AG04449 (cell line): ENCODE results near the gene GABRR2.
"Not testable (repeated sequence)": the region's sequence is repeated elsewhere in the genome, so short reads cannot be mapped to it uniquely, and the experiment has no call there.

Experiments used
- CTCF ChIA-PET: fragments of 350-600 bp; formaldehyde crosslinking; extraction: SDS; loops from one replicate; lab custom pipeline; 2021; ENCODE audit warnings: antibody characterized with exemption; lab: Yijun Ruan, JAX
- POLR2A ChIA-PET: fragments of 400-600, 350-600 bp; formaldehyde crosslinking; extraction: SDS; loops from one replicate; lab custom pipeline; 2020; ENCODE audit warnings: antibody characterized with exemption, inconsistent platforms; lab: Yijun Ruan, JAX
- DNase-seq: peaks from one replicate; pipeline ENCODE4 v3.0.0-alpha.2; 2010; ENCODE audit warnings: low read depth, low spot score
- H3K4me3 ChIP-seq: 2 replicates; pipeline ENCODE4 v1.5.1; 2011; ENCODE audit warnings: low read depth, mild to moderate bottlenecking, control low read depth, low read length
- CTCF ChIP-seq: IDR thresholded peaks from one replicate; pipeline ENCODE4 v1.5.1; 2011; ENCODE audit warnings: mild to moderate bottlenecking, moderate library complexity, low read length, control low read depth, inconsistent platforms; ENCODE audit not compliant: insufficient read depth; ENCODE audit errors: missing control alignments

The GABRR2 gene

GRCh38 chr6:89299466-89299850 lies 15.6 kb downstream of the GABRR2 start:
- ChIA-PET POLR2A (no interaction called here), CTCF (no interaction called here)
- no peak overlapping the region for H3K4me3 ChIP-seq
- TF ChIP-seq CTCF = peak; percentile 6
- no peak for DNase-seq

- CTCF ChIA-PET = no interaction called here
- DNase-seq = no peak
- POLR2A ChIA-PET = no interaction called here
Measured at GRCh38 chr6:89298680-89299465, 16.2 kb downstream of the GABRR2 start.

GRCh38 chr6:89297695-89298351 lies 17.3 kb downstream of the GABRR2 start:
- no peak overlapping the region for H3K4me3 ChIP-seq
- TF ChIP-seq CTCF = no peak
- DNase-seq = peak; percentile 81
- CTCF ChIA-PET = interaction anchor here (1.3 kb wide), 1 partner anchor 74 kb away, joined by 5 read pairs; no protein-coding TSS in a partner anchor
- POLR2A ChIA-PET = interaction anchor here (0.6 to 0.9 kb wide), 2 partner anchors 216 to 430 kb away, joined by 3 to 5 read pairs; no protein-coding TSS in a partner anchor

More at GRCh38 chr6:89298680-89299465, 16.2 kb downstream of the GABRR2 start:
- no peak for TF ChIP-seq CTCF
- no peak overlapping the region for H3K4me3 ChIP-seq

DNA sequence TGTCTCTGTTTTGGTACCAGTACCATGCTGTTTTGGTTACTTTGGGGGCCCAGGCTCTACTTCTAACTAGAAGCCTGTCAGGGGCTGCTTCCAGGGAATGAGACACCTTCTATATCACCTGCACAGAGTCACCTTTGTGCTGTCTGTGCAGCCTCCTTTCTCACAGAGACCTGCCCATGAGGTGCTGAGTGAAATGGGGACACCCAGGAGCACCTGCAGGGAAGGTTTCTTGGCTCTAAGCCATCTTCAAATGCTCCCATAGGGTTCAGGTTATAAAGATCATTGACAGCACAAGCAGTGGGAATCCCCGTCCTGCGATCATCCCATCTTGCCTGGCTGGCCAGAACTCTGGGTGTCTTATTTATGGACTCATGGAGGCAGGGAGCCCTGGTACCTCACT lies 19.1 kb downstream of the GABRR2 start:
- no peak for TF ChIP-seq CTCF
- POLR2A ChIA-PET = no interaction called here
- DNase-seq = no peak
- CTCF ChIA-PET = no interaction called here
- no peak overlapping the region for H3K4me3 ChIP-seq

DNA sequence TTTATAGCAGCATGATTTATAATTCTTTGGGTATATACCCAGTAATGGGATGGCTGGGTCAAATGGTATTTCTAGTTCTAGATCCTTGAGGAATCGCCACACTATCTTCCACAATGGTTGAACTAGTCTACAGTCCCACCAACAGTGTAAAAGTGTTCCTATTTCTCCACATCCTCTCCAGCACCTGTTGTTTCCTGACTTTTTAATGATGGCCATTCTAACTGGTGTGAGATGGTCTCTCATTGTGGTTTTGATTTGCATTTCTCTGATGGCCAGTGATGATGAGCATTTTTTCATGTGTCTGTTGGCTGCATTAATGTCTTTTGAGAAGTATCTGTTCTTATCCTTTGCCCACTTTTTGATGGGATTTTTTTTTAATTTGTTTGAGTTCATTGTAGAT lies 20.0 kb downstream of the GABRR2 start:
- DNase-seq, POLR2A ChIA-PET, CTCF ChIA-PET, H3K4me3 ChIP-seq: not testable (repeated sequence)

DNA sequence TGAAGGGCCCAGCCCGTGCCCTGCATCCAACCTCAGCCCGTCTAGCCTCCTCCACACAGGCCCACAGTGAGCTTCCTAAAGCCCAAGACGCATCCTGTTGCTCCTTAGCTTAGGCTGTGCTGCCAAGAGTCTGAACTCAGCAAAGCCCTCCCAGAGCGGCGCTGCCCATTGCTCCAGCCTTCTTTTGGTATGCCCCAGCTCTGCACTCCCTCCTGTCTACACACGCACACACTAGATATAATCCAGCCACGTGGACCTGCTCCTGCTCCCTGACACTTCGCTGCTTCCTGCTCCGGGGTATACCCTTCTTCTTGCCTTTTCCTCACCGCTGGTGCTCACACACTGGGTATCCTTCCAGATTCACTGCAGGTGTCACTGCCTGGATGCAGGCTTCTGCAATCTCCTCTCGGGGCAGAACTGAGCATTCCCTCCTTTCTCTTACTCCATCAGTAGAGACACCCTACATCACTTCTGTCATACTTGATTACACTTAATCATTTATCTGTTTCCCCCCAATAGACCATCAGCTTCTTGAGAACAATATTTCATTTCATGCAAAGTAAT lies 23.8 kb downstream of the GABRR2 start:
- CTCF ChIA-PET = no interaction called here
- no peak overlapping the region for H3K4me3 ChIP-seq
- POLR2A ChIA-PET = no interaction called here
- no peak for TF ChIP-seq CTCF
- DNase-seq = no peak
